GM18868 (cell line): ENCODE measurements around the gene EED.
A peak's percentile ranks its signal among the peaks of the same experiment; 100 is the strongest.
"Not testable (repeated sequence)": the region's sequence is repeated elsewhere in the genome, so short reads cannot be mapped to it uniquely, and the experiment has no call there.

ENCODE experiments used
- ATAC-seq: cut with Tn5 transposase; IDR thresholded peaks from one replicate; pipeline ENCODE4 v1.9.1; 2021; ENCODE audit warnings: mild to moderate bottlenecking, moderate library complexity; ENCODE audit not compliant: unreplicated experiment

The EED gene

DNA sequence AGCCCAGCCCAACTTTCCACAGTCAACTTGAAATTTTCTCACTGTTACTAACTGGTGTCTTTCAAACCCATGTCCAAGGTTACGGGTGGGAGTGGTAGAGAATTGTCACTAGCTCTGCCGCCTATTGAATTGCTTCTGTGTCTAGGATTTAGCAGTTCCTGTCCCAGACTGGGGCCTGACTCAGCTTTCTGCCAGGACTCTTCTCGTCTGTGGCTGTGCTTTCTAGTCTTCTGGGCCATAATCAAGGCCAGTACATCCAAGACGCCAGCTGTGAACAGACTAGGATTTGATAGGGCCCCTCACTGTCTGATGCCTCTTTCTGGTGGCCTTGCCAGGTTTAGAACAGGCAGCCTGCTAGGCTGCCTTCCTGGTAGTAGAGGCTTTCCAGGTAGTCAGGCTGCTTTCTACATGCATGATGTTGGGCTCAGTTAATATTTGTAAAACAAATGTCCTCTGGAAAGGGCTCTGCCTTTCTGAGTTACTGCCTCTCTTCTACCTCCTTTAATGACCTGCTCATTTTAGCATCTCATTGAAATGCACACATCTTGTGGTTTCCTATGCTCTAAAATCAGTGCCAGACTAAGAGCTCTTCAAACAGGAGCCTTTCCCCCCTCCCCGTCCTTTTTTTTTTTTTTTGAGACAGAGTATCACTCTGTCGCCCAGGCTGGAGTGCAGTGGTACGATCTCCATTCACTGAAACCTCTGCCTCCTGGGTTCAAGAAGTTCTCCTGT, 44.4 kb downstream of the EED start:
- ATAC-seq, result peak; percentile 19

DNA sequence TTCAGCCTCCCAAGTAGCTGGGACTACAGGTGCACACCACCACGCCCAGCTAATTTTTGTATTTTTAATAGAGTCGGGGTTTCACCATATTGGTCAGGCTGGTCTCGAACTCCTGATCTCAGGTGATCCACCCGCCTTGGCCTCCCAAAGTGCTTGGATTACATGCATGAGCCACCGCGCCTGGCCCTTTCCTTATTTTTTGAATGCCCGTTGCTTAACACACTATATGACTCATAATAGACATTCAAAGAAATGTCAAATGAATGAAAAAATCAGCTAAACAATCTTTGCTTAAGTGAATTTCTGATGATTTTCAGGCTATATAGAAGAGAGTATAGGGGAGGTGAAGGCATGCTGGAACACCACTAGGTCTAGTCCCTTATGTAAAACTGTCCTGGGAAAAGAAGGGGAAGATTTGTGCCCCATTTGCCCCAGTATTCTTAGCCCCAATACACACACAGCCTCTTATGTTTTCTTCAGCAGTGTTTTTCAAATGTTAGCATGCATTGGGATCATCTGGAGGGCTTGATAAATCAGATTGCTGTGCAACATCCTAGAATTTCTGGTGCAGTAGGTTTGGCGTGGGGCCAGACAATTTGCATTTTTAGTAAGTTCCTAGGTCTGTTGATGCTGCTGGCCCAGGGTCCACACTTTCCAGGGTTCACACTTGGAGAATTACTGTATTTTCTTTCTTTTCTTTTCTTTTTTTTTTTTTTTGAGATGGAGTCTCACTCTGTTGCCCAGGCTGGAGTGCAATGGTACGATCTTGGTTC, 45.1 kb downstream of the EED start:
- not testable (repeated sequence) for ATAC-seq

DNA sequence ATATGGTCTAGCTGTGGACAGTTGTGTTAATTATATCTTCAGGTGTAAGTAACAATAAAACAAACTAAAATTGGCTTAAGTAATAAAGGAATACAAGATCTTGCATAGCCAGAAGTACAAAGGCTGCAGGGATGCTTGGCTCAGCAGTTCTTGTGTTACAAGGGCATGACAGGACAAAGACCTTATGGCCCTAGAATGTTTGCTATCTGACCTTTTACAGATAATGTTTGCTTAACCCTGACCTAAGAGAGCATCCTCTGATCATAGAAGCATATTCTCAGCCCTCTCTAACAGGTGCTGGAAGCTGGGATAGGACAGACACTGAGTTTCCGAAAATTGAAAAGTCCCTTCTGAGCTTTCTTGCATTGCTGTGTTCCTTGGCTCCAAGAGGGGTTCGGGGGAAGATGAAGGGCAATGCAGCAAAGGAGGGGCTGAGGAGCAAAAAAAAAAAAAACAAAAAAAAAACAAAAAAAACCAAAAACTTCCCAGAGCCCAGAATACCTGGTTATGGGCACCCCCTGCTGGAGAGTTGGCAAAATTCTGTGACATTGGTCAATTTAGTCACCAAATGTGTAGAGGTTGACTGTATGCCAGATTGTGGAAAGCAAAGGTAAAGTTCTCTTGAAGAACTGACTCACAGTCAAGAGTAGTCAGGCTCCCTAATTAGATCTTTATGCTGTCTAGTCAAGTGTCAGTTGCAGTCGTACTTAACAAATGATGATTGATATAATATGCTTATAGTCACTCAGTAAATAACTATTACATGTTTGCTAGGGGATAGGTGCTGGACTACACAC, 47.1 kb downstream of the EED start:
- ATAC-seq, result peak; percentile 23

DNA sequence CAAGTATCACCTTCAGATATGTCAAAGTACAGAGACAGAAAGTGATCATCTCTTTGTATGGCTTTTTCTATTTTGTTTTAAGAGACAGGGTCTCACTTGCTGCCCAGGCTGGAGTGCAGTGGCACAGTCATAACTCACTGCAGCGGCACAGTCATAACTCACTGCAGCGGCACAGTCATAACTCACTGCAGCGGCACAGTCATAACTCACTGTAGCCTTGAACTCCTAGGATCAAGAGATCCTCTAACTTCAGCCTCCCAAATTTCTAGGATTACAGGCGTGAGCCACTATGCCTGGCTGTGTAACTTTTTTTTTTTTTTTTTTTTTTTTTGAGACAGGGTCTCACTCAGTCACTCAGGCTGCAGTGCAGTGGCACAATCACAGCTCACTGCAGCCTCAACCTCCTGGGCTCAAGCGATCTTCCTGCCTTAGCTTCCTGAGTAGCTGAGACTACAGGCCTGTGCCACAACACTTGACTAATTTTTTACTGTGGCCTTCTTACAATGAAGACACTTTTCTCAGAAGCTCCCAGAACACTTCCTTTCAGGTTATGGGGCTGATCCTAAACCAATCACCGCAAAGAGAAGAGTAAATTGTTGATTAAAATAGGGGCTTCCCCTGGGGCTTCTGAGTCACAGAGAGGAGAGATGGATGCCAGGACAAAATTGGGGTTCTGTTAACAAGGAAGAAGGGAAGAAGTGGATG, 48.5 kb downstream of the EED start:
- peak; percentile 36 for ATAC-seq

DNA sequence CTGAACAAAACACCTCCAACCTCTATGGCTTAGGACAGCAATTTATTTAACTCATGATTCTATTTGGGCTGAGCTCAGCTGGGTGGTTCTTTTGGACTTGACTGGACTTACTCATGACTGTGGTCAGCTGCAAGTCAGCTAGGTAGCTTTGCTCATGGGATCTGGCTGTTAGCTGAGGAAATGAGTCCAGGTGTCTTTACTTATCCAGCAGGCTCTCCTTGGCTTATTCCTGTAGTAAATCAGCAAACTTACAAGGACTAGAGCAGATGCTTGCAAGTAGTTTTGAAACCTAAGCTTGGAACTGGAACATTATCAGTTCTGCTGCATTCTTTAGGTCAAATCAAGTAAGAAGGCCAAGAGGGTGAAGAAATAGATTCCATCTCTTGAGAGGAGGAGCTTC, 49.5 kb downstream of the EED start:
- no peak for ATAC-seq

DNA sequence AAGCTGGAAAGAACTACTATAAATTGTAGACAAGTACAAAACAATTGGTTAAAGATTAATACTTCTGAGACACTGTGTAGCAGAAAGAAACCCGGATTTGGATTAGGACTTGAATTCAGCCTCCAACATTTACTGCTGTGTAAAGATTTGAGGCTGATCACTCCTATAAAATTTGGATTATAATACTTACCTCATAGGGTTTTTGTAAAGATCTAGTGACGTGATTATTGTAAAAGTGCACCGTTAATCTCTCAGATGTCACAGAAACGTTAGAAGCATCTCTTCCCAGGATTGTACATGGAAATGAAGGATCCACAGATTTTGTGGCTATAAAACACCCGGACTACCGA, 57.2 kb downstream of the EED start:
- peak; percentile 37 for ATAC-seq

DNA sequence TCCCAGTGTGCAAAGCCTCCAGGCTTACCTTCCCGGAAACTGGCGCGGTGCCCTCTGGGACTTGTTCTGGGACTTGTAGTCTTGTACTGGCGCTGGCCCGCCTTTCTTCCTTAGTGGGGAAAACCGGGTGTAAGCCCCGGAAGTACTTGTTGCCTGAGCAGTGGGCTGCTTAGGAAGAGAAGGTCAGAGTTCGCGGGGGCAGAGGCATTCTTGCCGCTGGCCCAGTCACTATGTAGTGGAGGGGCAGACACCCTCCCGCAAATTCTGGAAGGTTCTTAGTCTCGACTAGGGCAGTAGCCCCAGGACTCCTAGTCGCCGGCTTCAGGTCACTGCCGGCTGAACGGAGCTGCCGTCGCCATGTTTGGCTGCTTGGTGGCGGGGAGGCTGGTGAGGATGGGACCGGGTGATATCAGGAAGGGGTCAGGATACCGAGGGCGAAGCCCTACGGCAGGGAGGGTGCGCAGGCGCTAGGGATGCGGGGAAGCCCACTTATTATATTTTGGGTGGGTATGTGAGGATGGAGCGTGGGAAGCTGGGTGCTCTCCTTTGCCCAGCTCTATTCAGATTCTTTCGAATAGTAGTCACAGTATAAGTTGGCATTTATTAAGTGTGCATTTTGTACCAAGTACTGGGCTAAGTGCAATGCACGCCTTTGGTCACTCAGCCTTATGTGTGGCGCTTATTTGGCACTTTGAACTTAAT, 57.7 kb downstream of the EED start, which contains the start of gene HIKESHI:
Gene HIKESHI, plus strand, starts transcription at position 149 of the 702 bp plus-strand sequence. Its CDS starts 209 bp downstream, at position 358.
- ATAC-seq, result peak; percentile 99

DNA sequence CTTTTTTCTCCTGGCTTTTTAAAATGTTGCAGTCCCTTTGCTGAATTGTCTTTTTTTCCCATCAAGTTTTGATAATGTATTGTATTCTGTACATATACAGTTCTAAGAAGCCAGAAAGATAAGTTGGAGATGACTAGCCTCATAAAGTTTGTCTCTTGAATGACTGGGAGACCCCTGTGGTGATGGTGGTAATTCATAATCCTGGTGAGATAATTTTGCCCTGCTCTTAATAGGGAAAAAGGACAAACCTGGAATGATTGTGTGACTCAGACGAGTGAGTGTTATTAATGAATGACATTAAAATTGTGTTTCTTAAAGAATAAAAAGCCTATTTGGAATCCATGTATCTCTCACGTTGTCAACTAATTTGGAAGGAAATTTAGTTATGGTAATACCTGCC, 58.7 kb downstream of the EED start:
- ATAC-seq, result no peak

DNA sequence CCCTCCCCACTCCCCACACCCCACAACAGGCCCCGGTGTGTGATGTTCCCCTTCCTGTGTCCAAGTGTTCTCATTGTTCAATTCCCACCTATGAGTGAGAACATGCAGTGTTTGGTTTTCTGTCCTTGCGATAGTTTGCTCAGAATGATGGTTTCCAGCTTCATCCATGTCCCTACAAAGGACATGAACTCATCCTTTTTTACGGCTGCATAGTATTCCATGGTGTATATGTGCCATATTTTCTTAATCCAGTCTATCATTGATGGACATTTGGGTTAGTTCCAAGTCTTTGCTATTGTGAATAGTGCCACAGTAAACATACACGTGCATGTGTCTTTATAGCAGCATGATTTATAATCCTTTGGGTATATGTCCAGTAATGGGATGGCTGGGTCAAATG, 64.2 kb downstream of the EED start:
- not testable (repeated sequence) for ATAC-seq

DNA sequence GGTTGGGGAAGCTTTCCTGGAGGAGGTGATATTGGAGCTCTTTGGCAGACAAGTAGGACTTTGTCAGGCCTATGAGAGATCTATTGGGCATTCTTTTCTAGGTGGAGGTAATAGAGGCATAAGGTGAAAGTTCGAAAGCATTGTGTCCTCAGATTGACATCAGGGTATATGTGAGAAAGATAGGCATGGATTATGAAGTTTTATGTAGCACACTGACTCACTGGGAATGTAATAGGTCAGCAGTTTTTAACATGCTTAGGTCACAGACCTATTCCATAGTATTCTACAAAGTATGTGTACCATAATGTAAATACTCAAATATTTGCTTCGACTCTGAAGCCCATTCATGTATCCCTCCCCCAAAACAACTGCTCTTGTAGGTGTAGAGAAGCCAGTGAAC, 69.2 kb downstream of the EED start:
- no peak for ATAC-seq

DNA sequence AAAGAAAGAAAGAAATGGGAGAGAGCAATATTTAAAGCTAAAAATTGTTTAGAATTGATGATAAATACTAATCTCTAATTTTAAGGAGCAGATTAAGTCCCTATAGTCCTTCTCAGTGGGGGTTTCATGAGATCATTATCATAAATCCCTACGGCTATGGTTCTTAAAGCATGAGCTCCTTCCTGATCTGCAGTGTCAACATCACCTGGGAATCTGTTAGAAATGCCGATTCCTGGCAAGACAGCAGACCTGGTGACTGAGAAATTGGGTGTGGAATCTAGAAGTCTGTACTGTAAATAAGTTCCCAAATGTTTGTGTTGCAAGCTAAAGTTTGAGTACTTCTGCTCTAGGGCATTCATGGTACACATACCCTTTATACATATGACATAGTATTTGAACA, 70.1 kb downstream of the EED start:
- no peak for ATAC-seq
